Stimulated activated CD4-positive, alpha-beta T cell treated with anti-CD3 and anti-CD28 coated beads, Interleukin-1b, Interleukin-23, amount 100 ng/mL, for 48 hours (primary cell): Measurements from ENCODE around the gene TBK1.

Experiments used
- DNase-seq: peaks from one replicate; pipeline ENCODE4 v3.0.0-alpha.2; 2020

The TBK1 gene

GRCh38 chr12:64451687-64452558 is at the start of gene TBK1:
TSS of gene TBK1 (plus strand) at chr12:64452120. CDS start at chr12:64455871, 3,751 bp downstream.
- peak; percentile 62 for DNase-seq

GRCh38 chr12:64402181-64402580 is 49.7 kb upstream of the TBK1 start:
- no peak for DNase-seq

DNA sequence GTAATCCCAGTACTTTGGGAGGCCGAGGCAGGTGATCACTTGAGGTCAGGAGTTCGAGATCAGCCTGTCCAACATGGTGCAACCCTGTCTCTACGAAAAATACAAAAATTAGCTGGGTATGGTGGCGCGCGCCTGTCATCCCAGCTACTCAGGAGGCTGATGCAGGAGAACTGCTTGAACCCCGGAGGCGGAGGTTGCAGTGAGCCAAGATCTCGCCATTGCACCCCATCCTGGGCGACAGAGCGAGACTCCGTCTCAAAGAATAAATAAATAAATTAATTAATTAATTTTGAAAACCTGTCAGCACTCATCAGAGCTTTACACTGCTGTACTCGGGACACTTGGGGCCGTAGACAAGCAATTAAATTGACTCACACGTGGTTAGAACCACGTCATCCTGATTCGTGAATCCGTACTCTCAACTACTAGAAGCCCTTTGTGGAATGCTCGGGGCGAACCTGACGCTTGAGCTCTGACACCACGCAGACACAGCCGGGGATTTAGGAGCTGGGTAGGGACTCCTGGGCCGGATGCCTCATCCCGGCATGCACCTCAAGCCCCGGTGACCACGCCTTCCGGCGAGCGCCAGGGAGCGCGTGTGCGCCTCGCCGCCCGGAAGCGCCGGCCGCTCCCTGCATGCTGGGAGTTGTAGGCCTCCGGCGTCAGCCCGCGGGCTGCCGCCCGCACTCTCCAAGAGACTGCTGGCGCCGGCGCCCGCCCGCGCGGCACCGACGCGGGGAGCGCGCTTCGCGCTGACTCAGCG is 48.0 kb upstream of the TBK1 start, which contains the start of gene XPOT:
TSS of gene XPOT (plus strand) at position 686 of the 763 bp plus-strand sequence. CDS start 5,644 bp downstream, outside the sequence.
- peak; percentile 95 for DNase-seq

GRCh38 chr12:64404470-64405256 is 47.3 kb upstream of the TBK1 start:
- peak; percentile 77 for DNase-seq

DNA sequence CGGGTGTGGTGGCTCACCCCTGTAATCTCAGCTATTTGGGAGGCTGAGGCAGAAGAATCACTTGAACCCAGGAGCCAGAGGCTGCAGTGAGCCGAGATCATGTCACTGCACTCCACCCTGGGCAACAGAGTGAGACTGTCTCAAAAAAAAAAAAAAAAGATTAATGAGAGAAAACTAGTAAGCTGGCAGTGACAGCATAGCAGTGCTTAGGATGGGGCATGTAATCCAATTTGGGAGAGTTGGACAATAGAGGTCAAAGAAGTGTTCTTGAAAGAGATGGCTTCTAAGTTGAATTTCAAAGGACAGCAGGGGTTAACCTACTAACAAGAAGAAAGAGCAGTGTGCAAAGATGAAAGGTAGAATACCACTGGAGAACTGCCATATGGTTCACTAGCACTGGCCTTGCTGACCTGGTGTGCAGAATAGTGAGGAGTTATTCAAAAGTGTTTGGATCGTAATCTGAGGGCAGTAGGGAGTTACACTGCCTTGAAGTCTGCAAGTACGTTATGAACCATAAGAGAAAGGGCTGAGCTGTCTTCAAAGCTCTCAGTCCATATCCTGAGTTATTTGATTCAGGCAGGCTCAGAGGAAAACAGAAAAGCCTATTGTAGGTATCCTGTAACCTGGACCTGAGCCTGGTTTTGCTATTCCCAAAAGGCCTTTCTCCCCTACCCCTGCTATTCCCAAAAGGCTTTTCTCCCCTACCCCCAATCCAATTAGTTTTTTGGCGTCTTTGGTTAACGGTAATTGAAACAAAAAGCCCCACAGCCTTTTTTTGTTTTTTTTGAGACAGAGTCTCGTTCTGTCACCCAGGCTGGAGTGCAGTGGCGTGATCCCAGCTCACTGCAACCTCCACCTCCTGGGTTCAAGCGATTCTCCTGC is 44.3 kb upstream of the TBK1 start:
- DNase-seq, result no peak

DNA sequence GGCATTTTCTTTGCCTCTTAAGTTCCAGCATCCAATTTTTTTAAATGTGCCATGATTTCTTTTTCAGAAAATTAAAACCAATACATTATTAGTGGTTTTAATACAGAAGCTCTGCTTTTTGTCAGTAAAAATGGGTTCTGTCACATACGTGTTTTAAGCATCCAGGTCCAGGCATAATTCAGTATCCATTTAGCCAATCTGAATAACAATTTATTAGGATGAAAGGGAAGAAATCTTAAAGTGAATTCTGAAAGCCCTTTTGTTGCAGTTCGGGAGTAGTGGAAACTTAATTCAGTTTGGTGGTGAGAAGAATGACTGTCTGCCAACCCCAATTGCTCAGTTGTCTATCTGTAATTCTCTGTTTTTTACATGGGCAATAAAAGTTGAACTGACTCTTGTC is 40.5 kb upstream of the TBK1 start:
- no peak for DNase-seq

- no peak for DNase-seq
Observed at GRCh38 chr12:64412459-64412858, 39.5 kb upstream of the TBK1 start.

DNA sequence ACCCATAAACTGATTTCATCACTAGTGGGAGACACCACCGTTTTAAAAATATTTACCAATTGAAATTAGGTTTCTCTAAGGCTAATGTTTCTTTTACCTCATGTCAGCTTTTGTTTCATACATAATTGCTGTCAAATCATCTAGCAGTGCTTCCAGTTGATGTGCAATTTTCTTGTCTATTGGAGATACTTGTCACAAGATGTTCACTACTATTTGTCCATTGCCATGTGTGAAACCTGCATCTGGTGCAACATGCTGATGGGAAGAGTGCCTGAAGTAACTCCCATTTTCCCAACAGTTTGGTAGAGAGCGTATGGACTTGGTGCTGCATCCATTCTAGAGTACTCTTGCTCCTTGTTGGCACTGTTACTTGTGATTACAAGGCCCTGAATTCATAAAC is 38.0 kb upstream of the TBK1 start:
- DNase-seq, result no peak

GRCh38 chr12:64418209-64418608 is 33.7 kb upstream of the TBK1 start:
- no peak for DNase-seq

- no peak for DNase-seq
Observed at GRCh38 chr12:64419696-64420095, 32.2 kb upstream of the TBK1 start.

GRCh38 chr12:64427988-64428387 is 23.9 kb upstream of the TBK1 start:
- no peak for DNase-seq

- no peak for DNase-seq
Observed at GRCh38 chr12:64428956-64429355, 23.0 kb upstream of the TBK1 start.

DNA sequence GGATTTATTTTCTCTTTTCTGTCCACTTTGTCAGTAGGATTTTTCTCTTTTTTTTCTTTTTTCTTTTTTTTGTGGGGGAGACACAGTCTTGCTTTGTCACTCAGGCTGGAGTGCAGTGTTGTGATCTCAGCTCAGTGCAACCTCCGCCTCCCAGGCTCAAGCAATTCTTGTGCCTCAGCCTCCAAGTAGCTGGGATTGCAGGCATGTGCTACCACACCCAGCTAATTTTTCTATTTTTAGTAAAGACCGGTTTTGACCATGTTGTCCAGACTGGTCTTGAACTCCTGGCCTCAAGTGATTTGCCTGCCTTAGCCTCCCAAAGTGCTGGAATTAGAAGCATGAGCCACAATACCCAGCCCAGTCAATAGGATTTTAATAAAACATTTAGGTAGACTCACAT is 21.0 kb upstream of the TBK1 start:
- DNase-seq, result no peak

- DNase-seq, result no peak
Observed at GRCh38 chr12:64431791-64432190, 20.1 kb upstream of the TBK1 start.

- DNase-seq, result no peak
Observed at GRCh38 chr12:64433915-64434314, 18.0 kb upstream of the TBK1 start.

DNA sequence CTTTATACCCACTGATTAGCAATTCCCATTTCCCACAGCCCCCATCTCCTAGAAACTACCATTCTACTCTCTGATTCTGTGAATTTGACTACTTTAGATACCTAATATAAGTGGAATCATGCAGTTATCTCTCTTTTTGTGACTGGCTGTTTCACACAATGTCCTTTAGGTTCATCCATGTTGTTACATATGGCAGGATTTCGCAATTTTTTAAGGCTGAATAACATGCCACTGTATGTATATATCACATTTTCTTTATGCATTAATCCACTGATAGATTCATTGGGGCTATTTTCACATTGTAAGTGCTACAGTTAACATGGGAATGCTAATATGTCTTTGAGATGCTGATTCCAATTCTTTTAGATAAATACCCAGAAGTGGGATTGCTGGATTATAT is 11.8 kb upstream of the TBK1 start:
- DNase-seq, result no peak

DNA sequence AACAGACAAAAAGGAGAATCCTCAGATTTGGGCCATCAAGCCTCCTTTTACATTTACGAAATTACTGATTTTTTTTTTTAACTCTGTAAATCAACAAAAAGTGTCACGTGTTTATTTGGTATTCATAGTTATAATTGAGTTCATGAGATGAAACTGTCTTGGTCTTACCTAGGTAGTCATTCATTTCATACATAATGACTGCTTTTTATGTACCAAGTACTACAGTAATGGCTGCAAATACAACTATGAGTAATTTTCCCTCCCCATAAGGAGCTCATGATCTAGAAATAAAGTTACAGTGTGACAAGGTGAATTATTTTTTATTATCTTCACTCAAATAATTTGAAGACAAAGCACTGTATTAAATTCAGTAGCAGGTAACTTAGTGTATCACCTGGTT is 6.4 kb upstream of the TBK1 start:
- no peak for DNase-seq

- no peak for DNase-seq
Observed at GRCh38 chr12:64446295-64446694, 5.6 kb upstream of the TBK1 start.

DNA sequence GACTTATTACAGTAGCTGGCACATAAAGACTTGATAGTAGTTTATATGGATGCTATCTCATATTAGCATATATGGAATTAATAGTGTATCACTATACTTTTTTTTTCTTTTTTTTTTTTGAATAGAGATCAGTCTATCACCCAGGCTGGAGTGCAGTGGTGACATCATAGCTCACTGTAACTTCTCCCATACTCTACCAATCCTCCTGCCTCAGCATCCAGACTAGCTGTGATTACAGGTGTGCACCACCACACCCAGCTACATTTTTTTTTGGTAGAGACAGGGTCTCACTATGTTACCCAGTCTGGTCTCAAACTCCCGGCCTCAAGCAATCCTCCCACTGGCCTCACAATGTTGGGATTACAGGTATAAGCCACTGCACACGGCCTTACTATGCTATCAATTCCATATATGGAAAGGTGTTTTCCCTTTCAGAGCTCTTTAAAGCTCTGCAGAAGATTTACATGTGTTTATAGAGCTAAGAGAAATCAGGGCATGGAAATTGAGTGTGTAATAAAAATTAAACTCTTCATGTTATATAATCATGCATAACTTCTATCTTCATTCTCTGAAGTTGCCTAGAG is 1.8 kb upstream of the TBK1 start:
- DNase-seq, result no peak

- DNase-seq, result no peak
Observed at GRCh38 chr12:64450711-64451486, 1.0 kb upstream of the TBK1 start.
